ENCODE results near the gene AREL1.

DNA sequence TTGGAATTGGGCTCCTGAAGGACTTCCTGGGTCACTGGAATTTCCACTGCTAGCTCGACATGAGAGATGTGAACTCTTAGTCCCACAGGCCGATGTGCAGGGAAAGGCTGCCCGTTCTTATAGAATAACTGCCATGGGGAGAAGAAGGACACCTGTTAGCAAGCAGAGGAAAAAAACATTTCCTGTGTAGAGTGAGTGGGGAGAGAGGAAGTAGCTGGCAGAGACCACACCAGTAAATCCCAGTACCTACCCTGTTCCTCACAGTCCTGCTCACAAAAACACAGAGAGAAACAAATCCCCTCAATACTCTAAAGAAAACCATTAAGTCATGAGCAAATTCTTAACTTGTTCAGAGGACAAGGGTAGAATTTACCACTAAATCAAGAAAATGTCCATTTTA lies 29.5 kb downstream of the AREL1 start:
- TF ChIP-seq, protein P1, sequence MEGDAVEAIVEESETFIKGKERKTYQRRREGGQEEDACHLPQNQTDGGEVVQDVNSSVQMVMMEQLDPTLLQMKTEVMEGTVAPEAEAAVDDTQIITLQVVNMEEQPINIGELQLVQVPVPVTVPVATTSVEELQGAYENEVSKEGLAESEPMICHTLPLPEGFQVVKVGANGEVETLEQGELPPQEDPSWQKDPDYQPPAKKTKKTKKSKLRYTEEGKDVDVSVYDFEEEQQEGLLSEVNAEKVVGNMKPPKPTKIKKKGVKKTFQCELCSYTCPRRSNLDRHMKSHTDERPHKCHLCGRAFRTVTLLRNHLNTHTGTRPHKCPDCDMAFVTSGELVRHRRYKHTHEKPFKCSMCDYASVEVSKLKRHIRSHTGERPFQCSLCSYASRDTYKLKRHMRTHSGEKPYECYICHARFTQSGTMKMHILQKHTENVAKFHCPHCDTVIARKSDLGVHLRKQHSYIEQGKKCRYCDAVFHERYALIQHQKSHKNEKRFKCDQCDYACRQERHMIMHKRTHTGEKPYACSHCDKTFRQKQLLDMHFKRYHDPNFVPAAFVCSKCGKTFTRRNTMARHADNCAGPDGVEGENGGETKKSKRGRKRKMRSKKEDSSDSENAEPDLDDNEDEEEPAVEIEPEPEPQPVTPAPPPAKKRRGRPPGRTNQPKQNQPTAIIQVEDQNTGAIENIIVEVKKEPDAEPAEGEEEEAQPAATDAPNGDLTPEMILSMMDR (IDR thresholded peaks at IDR 0.05), result no peak
- no peak for TF ChIP-seq POLR2A (IDR thresholded peaks at IDR 0.05)
